ENCODE results near the gene SLC66A2.

DNA sequence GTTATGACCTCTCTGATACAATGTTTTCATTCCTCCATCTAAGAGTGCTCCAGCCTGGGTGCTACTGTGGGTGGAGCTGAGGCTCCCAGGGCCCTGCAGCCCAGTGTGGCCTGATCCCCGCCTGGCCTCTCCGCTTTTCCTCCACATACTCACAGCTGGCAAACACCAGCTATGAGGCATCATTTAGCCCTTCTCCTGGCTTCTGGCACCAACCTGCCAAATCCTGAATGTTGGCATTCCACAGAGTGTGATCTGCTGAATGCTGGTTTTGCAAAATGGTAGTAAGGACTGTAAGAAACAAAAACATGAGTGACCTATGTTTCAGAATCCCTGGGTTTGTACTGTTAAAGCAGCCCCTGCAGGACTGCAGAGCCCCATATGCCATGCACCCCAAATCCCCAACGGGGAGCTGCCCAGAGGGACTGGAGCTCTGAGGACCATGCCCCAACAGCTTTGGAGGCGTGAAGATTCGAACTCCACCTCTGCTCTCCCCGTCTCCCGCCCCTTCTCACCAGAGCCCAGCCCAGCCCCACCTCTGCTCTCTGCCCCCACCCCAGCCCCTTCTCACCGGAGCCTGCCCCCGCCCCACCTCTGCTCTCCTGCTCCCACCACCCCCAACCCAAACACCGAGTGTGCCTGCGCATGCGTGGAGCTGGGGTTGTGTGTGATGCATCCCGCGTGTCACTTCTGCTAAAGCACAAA, 4.2 kb downstream of the SLC66A2 start:
- TF ChIP-seq TOX (CRISPR knock-in tag; IDR thresholded peaks at IDR 0.05; ENCODE audit: borderline replicate concordance) (no peak), ZC3H10 (CRISPR knock-in tag; IDR thresholded peaks at IDR 0.05) (no peak), ZFP3 (CRISPR knock-in tag; IDR thresholded peaks at IDR 0.05) (no peak), ZNF565 (CRISPR knock-in tag; conservative IDR thresholded peaks at IDR 0.05; ENCODE audit: low read depth) (no peak), ZNF70 (CRISPR knock-in tag; IDR thresholded peaks at IDR 0.05) (no peak), PPARA (CRISPR knock-in tag; IDR thresholded peaks at IDR 0.05; ENCODE audit: borderline replicate concordance) (no peak)
- TF ChIP-seq, protein P1, sequence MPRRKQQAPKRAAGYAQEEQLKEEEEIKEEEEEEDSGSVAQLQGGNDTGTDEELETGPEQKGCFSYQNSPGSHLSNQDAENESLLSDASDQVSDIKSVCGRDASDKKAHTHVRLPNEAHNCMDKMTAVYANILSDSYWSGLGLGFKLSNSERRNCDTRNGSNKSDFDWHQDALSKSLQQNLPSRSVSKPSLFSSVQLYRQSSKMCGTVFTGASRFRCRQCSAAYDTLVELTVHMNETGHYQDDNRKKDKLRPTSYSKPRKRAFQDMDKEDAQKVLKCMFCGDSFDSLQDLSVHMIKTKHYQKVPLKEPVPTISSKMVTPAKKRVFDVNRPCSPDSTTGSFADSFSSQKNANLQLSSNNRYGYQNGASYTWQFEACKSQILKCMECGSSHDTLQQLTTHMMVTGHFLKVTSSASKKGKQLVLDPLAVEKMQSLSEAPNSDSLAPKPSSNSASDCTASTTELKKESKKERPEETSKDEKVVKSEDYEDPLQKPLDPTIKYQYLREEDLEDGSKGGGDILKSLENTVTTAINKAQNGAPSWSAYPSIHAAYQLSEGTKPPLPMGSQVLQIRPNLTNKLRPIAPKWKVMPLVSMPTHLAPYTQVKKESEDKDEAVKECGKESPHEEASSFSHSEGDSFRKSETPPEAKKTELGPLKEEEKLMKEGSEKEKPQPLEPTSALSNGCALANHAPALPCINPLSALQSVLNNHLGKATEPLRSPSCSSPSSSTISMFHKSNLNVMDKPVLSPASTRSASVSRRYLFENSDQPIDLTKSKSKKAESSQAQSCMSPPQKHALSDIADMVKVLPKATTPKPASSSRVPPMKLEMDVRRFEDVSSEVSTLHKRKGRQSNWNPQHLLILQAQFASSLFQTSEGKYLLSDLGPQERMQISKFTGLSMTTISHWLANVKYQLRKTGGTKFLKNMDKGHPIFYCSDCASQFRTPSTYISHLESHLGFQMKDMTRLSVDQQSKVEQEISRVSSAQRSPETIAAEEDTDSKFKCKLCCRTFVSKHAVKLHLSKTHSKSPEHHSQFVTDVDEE (CRISPR knock-in tag; IDR thresholded peaks at IDR 0.05) = no peak
- TF ChIP-seq, protein P2, sequence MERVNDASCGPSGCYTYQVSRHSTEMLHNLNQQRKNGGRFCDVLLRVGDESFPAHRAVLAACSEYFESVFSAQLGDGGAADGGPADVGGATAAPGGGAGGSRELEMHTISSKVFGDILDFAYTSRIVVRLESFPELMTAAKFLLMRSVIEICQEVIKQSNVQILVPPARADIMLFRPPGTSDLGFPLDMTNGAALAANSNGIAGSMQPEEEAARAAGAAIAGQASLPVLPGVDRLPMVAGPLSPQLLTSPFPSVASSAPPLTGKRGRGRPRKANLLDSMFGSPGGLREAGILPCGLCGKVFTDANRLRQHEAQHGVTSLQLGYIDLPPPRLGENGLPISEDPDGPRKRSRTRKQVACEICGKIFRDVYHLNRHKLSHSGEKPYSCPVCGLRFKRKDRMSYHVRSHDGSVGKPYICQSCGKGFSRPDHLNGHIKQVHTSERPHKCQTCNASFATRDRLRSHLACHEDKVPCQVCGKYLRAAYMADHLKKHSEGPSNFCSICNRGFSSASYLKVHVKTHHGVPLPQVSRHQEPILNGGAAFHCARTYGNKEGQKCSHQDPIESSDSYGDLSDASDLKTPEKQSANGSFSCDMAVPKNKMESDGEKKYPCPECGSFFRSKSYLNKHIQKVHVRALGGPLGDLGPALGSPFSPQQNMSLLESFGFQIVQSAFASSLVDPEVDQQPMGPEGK (CRISPR knock-in tag; IDR thresholded peaks at IDR 0.05; ENCODE audit: borderline replicate concordance) = no peak
- TF ChIP-seq, protein P3, sequence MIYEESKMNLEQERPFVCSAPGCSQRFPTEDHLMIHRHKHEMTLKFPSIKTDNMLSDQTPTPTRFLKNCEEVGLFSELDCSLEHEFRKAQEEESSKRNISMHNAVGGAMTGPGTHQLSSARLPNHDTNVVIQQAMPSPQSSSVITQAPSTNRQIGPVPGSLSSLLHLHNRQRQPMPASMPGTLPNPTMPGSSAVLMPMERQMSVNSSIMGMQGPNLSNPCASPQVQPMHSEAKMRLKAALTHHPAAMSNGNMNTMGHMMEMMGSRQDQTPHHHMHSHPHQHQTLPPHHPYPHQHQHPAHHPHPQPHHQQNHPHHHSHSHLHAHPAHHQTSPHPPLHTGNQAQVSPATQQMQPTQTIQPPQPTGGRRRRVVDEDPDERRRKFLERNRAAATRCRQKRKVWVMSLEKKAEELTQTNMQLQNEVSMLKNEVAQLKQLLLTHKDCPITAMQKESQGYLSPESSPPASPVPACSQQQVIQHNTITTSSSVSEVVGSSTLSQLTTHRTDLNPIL (CRISPR knock-in tag; IDR thresholded peaks at IDR 0.05; ENCODE audit: low read depth) = no peak

All from SK-N-SH treated with all-trans-retinoic acid at 6 μM for 48 hours (cell line).